ENCODE results near the gene ATP6V0A1.

- no peak for TF ChIP-seq CTCF (IDR thresholded peaks at IDR 0.05)
- TF ChIP-seq POLR2A (IDR thresholded peaks at IDR 0.05): no peak
Observed at GRCh38 chr17:42474276-42474675, 15.6 kb downstream of the ATP6V0A1 start.
